RCC 7860 (cell line): ENCODE data around the gene SEC61A1.

ENCODE experiments used
- DNase-seq: peaks from one replicate; pipeline ENCODE4 v3.0.0-alpha.2; 2015; ENCODE audit warnings: low spot score
- FAIRE-seq: peaks from 2 replicates; lab custom pipeline; 2012; peaks lifted over from hg19 to GRCh38; lab: Jason Lieb, UNC

SEC61A1 gene

DNA sequence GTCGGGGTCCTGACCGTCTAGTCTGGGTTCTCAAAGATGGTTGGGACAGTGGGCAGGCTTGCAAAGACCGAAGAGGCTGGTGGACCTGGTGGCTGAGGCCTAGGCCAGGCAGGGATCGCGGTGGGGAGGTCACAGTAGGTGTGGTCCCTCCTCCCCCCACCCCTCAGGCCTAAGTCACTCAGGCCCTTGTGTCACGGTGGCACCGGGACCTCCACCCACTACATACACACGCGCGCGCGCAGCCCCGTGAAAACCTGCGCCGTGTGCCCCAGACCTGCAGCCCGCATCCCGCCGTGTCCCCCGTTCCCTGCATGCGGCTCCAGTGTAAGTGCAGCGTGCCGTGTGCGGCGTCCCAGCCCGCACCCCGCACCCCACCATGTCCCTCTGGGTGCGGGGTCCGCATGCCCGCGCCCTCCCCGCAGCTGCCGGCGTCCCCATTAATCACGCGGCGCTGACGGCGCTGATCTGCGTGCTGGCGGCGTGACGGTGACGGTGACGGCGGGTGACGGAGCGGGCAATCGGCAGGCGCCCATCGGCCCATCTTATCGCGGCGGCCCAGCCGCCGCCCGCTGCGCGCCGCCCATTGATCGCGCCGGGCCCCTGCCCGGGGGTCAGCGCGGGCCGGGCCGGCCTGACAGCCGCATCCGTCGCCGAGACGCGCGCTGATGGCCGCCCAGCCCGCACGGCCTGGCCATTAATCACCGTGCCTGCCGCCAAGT is 24.4 kb downstream of the SEC61A1 start:
- no peak for FAIRE-seq
- DNase-seq, result no peak

DNA sequence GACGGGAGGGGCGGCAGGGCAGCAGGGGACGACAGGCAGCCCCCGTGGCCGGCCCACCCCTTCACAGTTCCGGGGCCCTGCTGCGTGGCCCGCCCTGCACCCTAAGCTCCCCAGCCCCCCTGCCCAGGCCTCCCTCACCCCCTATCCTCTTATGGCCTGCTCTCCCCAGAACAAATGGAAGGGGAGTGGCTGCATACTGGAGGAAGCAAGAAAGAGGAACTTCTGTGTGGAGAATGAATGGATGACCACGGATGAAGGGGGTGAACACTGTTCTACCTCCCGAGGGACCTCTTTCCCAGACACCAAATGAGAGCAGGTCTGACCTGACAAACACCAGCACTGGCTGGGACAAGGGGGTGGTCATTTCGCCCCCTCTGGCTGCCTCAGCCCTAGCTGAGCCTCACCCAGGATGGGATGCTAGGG is 25.0 kb downstream of the SEC61A1 start:
- FAIRE-seq (no peak), DNase-seq (no peak)

DNA sequence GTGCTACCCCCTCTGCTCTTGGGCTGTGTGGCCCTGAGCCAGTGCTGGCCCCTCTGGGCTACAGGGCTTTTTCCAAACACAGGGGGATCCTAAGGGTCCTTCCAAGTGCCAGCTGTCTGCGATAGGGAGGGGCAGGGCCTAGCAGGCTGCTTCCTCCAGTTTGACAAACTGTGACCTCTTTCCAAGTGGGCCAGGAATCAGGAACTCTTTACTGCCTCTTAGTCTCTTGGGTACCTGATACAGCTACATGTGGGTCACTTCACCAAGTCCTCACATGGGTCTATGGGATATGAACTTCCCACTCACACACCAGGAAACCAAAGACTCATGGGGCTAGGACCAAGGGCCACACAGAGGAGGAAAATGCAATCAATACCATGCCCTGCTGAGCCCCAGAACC is 25.4 kb downstream of the SEC61A1 start:
- FAIRE-seq (no peak), DNase-seq (no peak)

DNA sequence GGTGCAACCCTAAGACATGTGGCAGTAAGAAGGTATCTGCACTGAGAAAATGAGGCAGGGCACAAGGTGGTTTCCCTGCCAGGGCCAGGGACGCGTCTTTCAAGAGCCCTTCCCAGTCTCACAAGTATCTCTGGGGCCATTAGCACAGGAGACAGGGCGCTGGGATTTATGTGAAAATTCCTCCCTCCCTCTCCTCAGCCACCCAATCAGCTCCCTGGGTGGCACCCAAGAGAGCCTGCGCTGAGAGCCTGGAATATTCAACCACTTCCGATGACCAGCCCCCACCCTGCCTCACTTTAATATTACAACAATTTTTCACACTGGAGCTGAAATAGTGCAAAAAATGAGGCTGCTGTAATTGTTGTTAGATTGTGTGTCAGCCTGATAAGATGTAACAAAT is 26.1 kb downstream of the SEC61A1 start:
- DNase-seq (no peak), FAIRE-seq (no peak)

DNA sequence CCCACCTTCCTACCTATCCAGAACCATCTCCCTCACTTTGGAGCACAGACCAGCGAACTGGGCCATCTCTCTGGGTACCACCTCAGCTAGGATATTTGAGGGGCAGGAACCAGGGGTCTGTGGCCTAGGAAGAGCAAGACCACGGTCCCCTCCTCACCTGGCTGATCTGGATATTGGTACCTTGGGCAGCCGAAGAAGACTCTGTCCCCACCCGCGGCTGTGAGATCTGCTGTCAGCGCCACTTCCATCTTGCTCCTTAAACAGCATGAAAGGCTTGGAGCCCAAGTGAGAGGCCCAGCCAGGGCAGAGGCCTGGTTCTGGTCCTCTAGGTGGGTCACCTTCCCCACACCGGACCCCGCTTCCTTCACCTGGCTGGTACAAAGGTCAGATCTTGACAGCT is 26.6 kb downstream of the SEC61A1 start:
- no peak for DNase-seq

DNA sequence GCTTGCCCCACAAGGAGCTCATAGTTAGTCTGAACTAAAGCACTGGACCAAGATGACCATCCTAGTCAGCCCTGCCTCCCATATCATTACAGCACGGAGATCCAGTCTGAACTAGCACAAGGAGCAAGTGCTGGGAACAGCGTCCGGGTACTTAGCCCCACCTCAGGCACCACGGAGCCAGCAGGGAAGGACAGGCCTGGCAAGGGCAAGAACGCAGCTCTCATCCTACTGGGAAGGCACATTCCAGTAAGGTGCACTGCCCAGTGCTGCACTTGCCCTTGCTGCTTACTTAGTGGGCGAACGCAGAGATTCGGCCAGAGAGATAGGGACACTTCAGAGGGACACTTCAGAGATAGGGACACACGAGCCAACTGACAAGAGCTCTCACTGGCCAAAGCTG is 27.6 kb downstream of the SEC61A1 start:
- FAIRE-seq, result no peak
- no peak for DNase-seq

More for the DNA sequence above, 26.6 kb downstream of the SEC61A1 start:
- FAIRE-seq, result no peak

DNA sequence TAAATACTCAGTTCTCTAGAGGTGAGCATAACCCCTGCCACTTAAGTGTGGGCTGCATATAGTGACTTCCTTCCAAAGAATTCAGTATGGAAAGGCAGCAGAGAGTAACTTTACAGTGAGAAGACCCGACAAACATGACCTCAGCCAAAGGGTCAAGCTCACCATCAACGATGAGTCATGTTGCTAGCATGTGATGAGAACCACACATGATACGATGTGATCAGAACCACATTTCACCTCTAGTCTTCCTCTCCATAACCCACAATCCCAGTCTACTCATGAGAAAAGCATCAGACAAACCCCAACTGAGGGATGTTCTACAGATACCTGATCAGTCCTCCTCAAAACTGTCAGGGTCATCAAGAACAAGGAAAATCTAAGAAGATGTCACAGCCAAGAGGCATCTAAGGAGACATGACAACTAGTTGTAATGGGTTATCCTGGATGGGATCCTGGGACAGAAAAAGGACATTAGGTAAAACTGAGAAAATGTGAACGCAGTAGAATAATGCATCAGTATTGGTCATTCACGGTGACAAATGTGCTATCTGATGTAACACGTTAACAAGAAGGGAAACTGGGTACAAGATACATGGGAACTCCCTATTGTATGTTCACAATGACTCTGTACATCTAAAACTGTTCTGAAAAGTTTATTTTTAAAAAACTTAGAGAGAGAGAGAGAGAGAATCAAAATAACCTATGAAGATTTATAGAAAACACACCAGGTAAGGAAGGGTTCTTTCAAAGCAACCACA is 28.3 kb downstream of the SEC61A1 start:
- FAIRE-seq (peak; percentile 99), DNase-seq (peak; percentile 96)

DNA sequence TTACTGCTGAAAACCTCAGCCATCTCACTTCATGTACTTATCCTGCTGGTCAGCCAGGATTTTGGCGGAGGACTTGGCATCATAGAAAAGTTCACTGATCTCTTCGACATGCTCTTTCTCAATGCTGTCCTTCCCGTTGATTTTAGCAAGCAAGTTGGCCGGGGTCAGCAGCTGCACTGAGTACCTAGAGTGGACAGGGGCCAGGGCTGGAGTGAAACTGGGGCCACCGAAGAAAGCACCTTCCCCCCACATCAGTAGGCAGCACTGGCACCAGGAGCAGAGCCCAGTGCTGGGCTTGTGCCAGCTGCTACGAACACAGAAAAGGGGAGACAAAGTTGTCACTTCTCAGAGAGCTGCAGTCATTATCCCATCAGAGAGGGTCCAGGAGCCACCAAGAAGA is 29.0 kb downstream of the SEC61A1 start:
- no peak for FAIRE-seq
- no peak for DNase-seq

DNA sequence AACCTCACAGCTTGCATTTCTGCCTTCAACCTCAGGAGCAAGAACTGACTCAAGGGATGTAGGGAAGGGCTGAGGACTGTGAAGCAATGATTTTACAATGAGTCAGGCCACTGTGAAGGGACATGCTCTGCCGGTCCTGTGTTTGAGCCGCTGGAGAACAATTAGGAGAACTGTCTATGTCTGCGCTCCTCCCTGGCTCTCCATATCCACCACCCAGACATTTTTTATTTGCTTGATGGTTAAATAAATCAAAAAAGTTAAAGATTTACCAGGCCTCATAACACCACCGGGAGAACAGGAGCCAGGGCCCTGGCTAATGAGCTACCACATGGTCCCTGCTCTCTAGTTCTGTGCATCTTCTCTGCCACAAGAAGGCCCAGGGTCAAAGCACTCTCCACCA is 29.6 kb downstream of the SEC61A1 start:
- peak; percentile 99 for FAIRE-seq
- DNase-seq, result peak; percentile 97

DNA sequence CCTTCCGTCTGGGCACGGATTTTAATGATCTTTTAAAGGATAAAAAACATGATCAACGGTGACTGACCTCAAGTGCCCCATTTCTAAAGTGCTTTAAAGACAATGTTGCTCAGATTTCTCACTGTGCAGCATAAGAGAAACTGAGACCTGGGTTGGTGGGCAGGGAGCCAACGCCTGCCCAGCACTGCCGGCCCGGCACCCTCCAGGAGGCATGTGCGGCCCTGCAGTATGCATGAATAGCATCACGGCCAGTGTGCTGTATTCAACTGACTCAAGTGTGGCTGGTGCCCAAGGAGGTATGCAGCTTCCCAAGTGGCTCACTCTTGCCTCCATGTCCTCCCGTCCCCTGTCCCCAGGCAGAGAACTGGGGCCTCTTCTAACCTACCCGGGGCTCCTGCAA is 30.3 kb downstream of the SEC61A1 start:
- DNase-seq (peak; percentile 24), FAIRE-seq (no peak)

DNA sequence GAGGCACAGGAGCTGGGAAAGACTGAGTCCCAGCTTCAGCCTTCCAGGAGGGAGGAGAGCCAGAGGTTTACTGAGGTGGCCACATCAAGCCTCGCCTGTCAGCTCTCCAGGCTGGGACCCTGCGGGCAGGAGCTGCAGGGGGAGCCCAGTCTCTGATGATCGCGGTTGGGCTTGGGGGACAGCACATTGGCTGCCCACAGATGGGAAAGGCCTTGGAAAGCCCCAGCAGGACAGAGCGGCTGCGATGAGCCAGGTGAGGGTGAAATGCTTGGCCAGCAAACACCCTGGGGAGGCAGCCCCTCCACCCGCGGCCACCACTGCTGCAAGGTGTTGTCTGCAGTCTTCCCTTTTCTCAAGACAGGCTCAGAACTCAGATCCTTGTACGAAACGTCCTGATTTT is 31.2 kb downstream of the SEC61A1 start:
- FAIRE-seq (no peak), DNase-seq (no peak)

DNA sequence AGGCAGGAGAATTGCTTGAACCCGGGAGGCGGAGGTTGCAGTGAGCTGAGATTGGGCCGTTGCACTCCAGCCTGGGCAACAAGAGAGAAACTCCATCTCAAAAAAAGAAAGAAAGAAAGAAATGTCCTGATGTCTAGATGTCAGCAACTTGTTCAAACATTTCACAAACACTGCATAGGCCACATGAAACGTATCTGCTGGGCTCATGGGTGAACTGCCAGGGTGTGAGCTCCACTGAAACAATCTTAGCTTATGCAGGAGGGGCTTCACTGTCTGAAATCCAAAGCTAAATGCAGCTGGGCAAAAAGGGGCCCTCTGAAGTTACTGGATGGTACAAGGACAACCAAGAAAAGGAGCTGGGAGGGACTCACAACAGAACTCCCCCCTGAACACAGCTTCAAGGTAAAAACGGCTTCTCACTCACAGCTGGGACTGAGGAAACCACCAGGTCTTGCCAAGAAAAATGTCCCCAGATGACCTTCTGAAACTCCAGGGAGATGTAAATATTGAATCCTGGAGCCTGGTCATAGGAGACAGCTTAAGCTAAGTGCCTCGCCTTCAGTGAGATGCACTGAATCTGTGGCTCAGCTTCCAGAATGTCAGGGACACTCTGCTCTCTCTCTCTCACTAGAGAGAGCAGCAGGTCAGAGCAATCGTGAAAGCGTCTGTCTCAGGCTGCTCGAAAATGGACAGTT is 31.9 kb downstream of the SEC61A1 start:
- DNase-seq (no peak), FAIRE-seq (no peak)

DNA sequence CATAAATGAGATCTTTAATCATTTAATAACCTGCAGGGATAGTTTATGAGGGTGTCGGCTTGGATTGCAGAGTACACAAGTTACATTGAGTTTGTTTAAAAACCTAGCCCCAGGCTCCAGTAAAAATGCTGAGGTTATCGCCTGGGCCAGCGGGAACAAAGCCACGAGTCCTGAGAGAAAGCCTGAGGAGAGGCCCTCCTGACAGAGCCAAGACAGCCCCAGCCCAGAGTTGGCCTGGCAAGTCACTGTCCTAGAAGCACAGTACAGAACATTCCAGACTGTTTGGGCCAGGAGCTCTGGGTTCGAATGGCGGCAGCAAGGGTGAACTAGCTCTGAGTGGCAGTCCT is 32.4 kb downstream of the SEC61A1 start:
- no peak for FAIRE-seq

DNA sequence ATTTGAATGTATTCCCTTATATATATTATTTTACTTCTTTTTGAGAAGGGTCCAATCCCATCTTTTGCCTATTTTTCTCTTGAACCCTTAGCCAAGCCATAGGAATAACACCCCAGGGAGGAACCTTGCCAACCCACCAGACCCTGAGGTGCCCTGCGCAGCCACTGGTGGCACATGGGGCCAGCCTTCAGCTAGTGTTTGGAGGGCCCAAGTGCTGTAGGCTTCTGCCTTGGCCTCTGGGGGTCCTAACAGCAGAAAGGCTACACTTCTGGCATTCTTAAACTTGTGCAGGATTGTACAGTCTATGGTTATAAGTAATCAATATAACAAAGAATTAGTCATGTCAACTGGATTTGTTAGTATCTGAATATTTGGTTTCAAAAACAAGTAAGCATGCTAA is 36.9 kb downstream of the SEC61A1 start:
- FAIRE-seq, result no peak
- DNase-seq, result no peak

More for the DNA sequence above, 32.4 kb downstream of the SEC61A1 start:
- no peak for DNase-seq

DNA sequence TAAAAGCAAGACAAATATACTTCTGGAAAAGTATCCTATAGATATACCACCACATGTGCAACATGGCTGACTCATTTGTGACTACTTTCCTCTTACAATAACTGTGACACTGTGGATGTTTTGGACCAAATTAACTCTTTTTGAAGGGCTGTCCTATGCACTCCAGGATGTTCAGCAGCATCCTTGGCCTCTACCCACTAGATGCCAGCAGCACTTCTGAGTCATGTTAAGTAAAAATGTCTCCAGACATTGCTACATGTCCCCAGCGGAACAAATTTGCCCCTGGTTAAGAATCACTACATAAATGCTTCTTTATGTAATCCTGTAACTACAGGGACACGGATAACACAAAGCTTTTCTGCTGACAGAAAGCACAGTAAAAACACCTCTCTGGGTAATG is 39.3 kb downstream of the SEC61A1 start:
- no peak for FAIRE-seq
- DNase-seq, result no peak

DNA sequence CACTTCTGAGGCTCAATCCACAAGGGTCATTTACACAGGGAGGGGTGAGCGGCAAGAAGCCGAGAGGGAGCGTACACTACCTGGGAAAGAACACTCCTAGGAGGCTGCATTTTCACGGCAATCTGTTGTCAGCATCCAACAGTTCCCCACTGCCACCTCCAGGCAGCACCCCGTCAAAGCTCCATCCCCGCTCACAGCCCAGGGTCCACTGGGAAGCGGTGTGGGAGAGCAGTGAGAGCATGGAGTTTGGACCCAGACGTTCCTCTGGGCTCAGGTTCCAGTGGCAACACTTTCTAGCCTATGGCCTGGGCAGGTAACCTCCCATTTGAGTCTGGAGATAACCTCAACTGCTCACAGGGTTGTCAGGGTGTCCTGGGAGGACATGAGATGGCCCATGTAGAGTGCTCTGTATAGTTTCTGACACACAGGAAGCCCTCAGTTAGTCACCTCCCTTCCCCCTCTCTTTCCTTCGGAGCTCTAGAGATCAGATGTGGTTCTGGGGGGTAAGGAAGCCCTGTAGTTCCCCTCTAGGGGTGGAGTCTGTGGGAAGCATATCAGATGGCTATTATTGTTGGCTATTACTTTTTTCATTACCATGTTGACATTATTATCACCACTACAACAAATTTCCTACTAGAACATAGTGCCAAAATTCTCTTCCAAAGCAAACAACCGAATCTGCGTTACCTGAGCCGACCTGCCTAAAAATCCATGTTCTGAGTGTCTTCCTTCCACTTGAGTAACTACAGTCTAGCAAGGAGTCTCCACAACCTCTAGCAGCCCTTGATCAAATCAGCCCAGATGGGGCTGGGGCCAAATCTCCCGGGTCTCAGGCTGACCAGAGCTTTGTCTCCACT is 42.3 kb downstream of the SEC61A1 start:
- FAIRE-seq (no peak), DNase-seq (no peak)

DNA sequence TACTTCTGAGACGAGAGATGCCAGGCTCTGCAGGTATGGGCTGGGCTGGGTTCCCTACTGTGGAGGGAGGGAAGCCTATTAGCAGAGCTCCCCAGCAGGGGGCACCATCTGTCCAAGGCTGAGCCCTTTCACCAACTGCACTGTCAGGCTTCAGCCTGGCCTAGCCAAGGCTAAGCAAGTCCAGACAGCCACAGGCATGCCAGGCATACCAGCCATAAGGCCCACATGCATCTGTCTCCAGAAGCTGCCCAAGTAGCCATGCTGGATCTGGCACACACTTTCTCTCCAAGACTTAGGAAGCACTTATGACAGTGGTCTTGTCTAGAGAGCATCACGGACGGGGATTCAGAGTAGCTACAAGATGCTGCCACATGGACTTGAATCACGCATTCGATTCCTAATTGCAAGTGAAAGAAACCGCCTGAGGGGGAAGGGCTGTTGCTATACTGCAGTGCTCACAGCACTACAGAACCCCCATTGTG is 43.0 kb downstream of the SEC61A1 start:
- peak; percentile 62 for DNase-seq
- no peak for FAIRE-seq

DNA sequence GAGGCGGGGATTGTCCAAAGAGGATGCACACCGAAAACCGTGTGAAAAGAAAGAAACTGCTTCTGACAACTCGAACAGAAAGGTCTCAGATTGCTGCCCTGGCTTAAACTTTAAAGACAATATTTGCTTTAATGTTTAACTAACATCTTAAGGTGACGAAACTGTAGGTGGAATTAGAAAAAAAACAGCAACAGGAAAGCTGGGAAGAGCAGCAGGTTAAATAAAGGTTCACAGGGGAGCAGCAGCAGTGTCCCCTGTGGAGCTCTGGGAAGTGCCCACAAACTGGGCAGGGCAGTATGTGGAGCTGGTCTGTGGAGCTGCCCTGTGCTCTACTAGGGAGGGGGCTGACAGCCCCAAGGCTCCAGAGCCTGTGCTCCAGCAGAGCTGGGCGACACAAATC is 46.0 kb downstream of the SEC61A1 start:
- DNase-seq (no peak), FAIRE-seq (no peak)

DNA sequence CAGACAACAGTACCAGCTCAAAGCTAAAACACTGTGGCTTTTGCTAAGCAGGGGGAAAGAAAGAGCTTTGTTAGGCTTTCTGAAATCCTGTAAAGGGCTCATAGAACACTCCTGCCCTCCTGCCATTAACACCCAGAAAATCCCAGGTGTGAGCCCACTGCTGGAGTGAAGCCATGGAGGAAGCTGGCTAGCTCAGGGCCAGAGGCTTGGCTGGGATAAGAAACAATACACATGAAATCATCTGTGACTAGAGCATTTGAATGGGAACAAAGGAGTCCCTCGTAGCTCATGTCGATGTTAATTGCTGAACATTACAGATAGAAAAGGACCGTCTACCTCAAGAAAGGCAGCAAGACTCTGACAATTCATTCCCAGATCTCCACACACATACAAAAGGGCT is 47.9 kb downstream of the SEC61A1 start:
- DNase-seq (no peak), FAIRE-seq (no peak)

DNA sequence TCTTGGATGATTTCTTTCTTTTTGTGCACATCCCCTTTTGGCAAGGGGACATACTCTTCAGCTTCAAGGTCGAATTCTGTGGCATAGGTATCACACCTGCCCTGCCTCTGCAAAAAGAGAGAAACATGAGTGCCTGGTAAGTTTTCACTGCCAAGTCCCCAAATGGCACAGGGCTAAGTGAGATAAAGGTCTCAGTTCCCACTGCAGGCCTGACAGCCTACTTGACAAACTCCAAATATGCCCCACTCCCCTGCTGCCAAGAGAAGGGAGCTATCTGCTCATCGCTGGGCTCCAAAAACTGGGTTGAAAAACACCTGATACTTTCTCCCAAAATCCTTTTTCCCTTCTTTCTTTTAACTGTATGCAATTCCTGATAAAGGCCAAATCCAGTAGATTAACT is 48.4 kb downstream of the SEC61A1 start:
- FAIRE-seq (no peak), DNase-seq (no peak)

DNA sequence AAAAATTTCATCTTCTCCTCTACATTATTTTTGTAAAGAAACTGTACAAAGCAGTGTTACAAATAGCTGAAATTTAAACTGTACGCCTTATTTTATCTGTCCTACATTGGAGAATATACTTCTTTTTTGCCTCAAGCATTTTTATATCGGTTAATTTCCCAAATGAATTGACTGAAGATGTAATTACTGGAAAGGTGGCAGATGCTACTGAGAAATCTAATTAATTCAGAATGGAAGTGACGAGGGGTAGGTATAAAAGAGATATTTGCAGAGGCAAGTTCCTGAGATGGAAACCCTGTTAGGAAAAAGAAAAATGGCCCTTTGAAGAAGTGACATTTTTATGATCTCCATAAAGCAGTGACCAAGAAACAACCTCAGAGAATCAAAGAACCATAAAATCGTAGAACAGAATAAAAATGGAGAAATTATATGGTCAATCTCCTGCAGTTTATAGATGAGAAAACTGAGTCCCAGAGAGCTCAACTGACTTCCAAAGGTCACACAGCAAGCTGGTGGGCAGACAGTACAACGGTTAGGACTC is 51.0 kb downstream of the SEC61A1 start:
- no peak for FAIRE-seq
- no peak for DNase-seq
